ENCODE measurements around the gene PRSS36.
"Not testable (repeated sequence)": the region's sequence is repeated elsewhere in the genome, so short reads cannot be mapped to it uniquely, and the experiment has no call there.

Gene PRSS36

DNA sequence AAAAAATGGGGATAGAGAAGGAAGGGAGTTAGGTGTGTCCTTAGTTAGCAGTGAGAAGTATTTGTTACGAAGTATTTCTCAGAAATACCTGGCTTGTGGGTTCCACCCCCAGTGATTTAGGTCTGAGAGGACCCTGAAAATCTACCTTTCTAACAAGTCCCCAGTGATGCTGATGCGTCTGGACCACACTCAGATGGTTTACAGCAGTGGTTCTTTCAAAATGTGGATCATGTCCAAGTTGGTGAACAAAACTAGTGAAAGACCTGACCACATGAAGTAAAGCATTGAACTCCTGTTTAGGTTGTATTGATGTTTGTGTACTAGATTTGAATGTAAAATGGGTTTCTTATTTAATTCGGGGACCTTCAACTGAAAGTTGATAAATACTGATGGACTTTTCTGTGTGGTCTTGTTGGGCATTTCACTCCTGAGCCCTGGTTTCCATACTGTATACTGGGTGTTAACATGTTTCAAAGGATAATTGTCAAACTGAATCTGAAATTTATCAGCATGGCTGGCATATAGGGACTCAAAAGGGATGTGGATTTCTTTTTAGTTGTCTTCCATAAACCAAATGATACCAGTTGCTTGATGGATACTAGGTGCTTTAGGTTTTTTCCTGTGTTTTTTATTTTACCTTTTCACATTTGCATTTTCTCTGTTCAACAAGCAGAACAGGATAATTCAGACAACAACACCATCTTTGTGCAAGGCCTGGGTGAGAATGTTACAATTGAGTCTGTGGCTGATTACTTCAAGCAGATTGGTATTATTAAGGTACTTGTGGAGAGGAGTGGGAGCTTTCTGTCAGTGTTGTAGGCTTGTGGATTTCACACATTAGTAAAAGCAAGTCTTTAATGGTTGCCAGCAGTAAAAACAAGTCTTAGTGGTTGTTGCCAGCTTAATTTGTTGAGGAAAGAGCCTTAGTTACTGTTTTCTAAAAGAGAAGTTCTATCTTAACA, 38.9 kb upstream of the PRSS36 start:
- Mint-ChIP-seq H3K4me3 (peak overlapping the region; percentile 19), H3K9me3 (no peaks in the 10 kb centered on the region), H3K36me3 (peaks cover 100% of the 10 kb centered on the region), H3K27ac (peak overlapping the region; percentile 100), H3K4me1 (peaks cover 93% of the 10 kb centered on the region)
- ATAC-seq (no peak), DNase-seq (ENCODE audit: low spot score in 2 of 2) (no peak)

DNA sequence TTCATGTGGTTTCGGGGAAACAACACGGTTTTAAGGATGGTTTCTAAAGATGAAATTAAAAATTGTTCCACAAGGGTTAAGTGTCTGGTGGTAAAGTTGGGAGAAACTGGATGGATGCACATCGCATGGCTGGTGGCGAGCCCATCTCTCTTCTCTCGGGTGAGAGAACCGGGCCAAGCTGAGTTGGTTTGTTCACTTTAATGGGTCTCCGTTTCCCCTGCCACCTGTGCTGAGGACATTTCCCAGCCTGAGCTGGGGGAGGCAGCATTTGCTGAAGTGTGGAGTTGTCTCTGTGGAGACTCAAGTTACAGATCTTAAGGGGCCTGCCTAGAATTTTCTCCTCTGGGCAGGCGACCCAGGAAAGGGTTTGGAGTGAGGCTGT, 37.9 kb upstream of the PRSS36 start:
- Mint-ChIP-seq H3K4me3 (no peak overlapping the region), H3K4me1 (peaks cover 93% of the 10 kb centered on the region), H3K9me3 (no peaks in the 10 kb centered on the region), H3K36me3 (peaks cover 100% of the 10 kb centered on the region), H3K27ac (peak overlapping the region; percentile 100)
- DNase-seq (ENCODE audit: low spot score in 2 of 2) (no peak), ATAC-seq (no peak)

DNA sequence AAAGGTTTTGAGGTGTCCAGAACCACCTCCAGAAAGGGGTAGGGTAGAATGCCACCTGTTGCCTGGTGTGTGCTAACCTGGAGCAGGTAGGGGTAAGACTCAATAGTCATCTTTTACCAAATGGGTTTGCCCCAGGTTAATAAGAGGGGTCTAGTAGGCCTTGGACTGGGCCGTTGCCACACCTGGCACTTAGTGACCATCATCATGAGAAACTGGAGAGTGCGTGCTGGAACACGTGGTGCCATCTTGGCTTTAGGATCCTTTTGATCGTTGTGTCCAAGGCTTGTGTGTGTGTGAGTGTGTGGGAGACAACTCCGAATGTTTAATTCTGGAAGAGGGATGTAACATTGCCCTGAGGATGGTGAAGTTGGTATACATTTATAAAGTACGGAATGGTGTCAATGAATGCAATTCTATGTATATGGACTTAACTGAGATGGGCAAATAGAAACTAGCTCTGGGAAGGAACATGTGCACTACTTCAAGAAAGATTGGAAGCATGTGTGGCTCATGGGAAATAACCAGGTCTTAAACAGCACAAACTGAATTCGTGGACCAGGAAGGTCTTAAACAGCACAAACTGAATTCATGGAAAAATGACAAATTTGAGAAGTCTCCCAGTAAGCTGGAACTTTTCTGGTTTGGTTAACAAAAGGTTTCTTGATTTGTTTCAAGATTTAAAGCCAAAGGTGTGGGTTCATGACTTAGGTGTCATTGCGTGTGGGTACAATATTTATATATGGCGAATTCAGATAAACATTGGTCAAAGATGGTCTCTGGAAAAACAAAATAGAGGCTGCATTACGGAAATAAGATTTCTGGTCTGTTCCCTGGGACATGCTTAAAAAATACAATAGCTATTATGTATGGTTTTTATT, 37.3 kb upstream of the PRSS36 start:
- peak overlapping the region; percentile 100 for H3K27ac Mint-ChIP-seq
- DNase-seq (ENCODE audit: low spot score in 2 of 2) (no peak), ATAC-seq (no peak)
- H3K9me3 Mint-ChIP-seq, result no peaks in the 10 kb centered on the region
- H3K36me3 Mint-ChIP-seq, result peaks cover 100% of the 10 kb centered on the region
- H3K4me1 Mint-ChIP-seq, result peaks cover 98% of the 10 kb centered on the region
- no peak overlapping the region for H3K4me3 Mint-ChIP-seq

DNA sequence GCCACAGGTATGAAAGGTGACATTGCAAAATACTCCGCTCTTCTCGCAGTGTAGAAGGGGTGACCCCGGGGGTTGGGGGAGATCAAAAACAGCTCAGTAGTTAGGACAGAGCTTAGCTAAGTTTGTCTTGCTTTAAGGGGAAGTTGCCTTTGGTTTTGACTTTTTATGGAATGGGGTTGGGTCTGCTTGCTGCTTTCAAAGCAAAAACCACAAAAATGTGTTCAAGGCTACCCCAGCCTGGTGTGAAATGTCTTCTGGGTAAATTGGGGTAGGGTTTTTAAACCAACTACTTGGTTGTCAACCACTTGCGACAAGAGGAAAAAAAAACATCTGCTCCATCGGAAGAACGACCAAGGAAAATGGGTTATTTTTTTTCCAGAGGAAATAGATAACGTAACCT, 36.3 kb upstream of the PRSS36 start:
- no peak for ATAC-seq

DNA sequence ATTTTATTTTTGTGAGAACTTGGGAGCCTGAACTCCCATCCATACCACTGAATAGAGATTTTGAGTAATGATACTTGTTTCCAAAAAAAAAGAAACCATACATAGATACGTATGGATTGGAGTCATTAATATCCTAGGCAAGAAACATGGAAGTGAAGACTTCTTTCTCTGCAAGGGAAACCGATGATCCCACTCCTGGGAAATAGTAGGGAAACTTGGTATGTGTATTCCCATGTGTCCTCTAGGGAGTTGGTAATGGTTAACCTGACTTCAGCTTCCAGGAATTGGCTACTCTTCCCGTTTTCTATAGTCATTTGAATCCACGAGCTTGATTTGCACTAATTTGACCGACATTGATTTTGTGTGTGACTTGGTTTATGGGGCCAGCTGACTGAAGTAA, 35.5 kb upstream of the PRSS36 start:
- DNase-seq (ENCODE audit: low spot score in 2 of 2) (no peak), ATAC-seq (no peak)
- H3K4me1 Mint-ChIP-seq, result peaks cover 96% of the 10 kb centered on the region
- peaks cover 100% of the 10 kb centered on the region for H3K36me3 Mint-ChIP-seq
- H3K4me3 Mint-ChIP-seq, result peak overlapping the region; percentile 98
- peak overlapping the region; percentile 100 for H3K27ac Mint-ChIP-seq
- H3K9me3 Mint-ChIP-seq, result no peaks in the 10 kb centered on the region

More for the DNA sequence above, 36.3 kb upstream of the PRSS36 start:
- Mint-ChIP-seq H3K4me1 (peaks cover 97% of the 10 kb centered on the region), H3K27ac (peak overlapping the region; percentile 100), H3K36me3 (peaks cover 100% of the 10 kb centered on the region), H3K9me3 (no peaks in the 10 kb centered on the region), H3K4me3 (peak overlapping the region; percentile 98)
- DNase-seq (ENCODE audit: low spot score in 2 of 2), result no peak

DNA sequence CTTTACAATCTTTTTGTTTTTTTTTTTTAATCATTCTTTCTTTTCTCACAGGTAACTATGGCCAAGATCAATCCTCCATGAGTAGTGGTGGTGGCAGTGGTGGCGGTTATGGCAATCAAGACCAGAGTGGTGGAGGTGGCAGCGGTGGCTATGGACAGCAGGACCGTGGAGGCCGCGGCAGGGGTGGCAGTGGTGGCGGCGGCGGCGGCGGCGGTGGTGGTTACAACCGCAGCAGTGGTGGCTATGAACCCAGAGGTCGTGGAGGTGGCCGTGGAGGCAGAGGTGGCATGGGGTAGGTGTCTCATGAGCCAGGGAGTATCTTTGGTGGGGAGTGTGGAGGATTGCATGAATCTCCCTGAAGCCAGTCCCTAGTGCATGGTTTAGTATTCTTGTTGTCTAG, 35.0 kb upstream of the PRSS36 start:
- Mint-ChIP-seq H3K36me3 (peaks cover 100% of the 10 kb centered on the region), H3K4me1 (peaks cover 94% of the 10 kb centered on the region), H3K27ac (peak overlapping the region; percentile 100), H3K9me3 (no peaks in the 10 kb centered on the region), H3K4me3 (peak overlapping the region; percentile 98)
- DNase-seq (ENCODE audit: low spot score in 2 of 2) (no peak), ATAC-seq (no peak)

DNA sequence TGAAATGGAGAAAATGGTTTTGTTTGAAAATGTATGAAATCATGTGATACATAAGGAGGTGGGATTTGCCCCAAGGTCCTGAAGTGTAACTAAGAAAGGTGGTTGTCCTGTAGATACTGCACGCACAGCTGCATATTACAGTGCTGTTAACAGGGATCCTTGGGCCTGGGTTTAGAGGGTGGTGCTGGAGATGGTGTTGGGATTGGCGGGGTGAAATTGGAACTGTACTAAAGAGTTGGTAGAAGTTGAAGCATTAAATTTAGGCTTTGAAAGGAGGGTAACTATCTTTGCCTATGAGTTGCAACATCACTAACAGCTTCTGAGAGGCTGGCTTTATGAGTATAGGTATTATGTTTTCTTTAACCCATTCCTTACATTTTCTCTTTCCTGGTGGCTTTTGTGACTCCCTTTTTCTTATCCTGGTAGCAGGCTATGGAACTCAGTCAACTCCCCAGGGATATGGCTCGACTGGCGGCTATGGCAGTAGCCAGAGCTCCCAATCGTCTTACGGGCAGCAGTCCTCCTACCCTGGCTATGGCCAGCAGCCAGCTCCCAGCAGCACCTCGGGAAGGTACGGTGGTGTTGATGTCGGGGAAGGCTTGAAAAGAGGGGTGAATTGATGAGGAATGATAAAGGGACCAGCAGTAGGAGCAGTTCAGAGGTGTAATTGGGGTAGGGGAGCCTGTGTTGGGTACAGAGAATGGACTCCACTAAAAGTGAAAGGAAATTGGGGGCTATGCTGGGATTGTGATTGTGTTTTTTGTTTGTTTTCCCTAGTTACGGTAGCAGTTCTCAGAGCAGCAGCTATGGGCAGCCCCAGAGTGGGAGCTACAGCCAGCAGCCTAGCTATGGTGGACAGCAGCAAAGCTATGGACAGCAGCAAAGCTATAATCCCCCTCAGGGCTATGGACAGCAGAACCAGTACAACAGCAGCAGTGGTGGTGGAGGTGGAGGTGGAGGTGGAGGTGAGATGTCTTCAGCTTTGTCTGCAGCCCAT, 33.9 kb upstream of the PRSS36 start:
- DNase-seq (ENCODE audit: low spot score in 2 of 2), result no peak
- peaks cover 97% of the 10 kb centered on the region for H3K36me3 Mint-ChIP-seq
- H3K4me1 Mint-ChIP-seq, result peaks cover 94% of the 10 kb centered on the region
- peak overlapping the region; percentile 98 for H3K4me3 Mint-ChIP-seq
- no peaks in the 10 kb centered on the region for H3K9me3 Mint-ChIP-seq
- no peak for ATAC-seq
- H3K27ac Mint-ChIP-seq, result peak overlapping the region; percentile 100

DNA sequence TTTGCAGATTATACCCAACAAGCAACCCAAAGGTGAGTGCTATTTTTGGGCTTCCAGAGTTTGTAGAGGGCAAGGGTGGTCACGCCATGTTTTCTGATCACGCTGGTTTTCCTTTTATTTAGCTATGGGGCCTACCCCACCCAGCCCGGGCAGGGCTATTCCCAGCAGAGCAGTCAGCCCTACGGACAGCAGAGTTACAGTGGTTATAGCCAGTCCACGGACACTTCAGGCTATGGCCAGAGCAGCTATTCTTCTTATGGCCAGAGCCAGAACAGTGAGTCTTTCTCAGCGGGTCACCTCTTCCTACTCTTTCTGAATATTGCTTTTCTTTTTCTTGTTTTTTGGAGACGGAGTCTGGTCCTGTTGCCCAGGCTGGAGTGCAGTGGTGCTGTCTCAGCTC, 32.5 kb upstream of the PRSS36 start:
- ATAC-seq (no peak), DNase-seq (ENCODE audit: low spot score in 2 of 2) (no peak)
- Mint-ChIP-seq H3K4me3 (peak overlapping the region; percentile 98), H3K9me3 (no peaks in the 10 kb centered on the region), H3K36me3 (peaks cover 85% of the 10 kb centered on the region), H3K27ac (peak overlapping the region; percentile 100), H3K4me1 (peaks cover 93% of the 10 kb centered on the region)

DNA sequence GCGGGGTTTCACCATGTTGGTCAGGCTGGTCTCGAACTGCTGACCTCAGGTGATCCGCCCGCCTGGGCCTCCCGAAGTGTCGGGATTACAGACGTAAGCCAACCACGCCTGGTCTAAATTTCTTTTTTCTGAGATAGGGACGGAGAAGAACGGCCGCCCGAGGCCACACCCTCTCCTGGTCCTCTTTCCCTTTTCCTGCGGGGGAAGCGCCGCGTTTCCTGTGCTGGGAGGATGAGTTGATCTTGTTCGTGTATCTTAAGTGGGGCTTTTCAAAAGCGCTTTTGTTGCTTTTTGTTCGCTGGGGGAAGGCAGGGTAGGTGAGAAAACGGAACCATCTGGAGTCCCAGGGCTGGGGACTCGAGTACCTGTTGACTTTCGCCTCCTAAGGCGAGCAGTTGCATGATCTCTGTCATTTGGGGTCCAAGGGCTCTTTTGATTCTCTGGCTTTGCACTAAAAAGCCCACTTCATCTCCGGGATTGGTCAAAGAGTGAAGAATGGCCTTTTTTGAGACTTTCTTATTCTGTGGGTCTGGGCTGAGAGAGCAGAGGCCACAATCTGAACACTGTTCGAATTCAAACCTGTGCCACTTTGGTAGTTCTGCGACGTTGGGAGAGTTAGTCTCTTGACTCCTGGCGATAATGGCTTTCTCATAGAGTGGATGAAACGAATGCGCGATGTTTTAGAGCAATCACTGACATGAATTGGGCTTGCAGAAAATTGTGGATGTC, 31.4 kb upstream of the PRSS36 start:
- peak overlapping the region; percentile 98 for H3K4me3 Mint-ChIP-seq
- peaks cover 89% of the 10 kb centered on the region for H3K4me1 Mint-ChIP-seq
- peaks cover 80% of the 10 kb centered on the region for H3K36me3 Mint-ChIP-seq
- no peak for ATAC-seq
- peak overlapping the region; percentile 100 for H3K27ac Mint-ChIP-seq
- no peaks in the 10 kb centered on the region for H3K9me3 Mint-ChIP-seq
- peak; percentile 36 to 77 for DNase-seq (ENCODE audit: low spot score in 2 of 2)

DNA sequence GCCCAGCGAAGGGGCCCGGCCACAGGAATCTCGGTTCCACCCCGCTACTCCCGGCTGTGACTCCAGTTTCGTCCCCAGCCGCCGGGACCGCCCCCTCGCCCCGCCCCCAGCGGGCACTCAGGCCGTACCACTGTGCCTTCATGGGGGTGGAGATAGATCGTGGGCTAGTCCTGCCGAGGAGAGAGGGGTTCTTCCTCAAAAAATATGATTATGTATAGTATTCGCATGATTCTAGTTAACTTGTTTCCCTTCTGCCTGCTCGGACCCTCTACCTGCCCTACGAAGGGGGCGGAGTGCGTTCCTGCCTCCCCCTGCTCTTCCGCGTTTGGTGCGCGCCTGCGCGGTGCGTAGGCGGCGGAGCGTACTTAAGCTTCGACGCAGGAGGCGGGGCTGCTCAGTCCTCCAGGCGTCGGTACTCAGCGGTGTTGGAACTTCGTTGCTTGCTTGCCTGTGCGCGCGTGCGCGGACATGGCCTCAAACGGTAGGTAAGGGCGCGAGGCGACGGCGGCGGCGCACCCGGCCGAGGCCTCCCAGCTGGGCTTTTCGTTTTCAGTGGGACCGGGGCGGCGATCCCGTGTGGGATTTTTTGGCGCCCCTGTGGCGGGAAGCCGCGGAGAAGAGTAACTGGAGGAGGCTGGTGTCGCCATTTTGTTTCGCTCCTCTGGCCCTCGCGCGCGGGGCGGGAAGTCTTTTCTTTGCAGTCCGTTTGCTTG, 30.0 kb upstream of the PRSS36 start, which contains the start of gene FUS:
Gene FUS (plus strand): TSS at position 393 of the 713 bp plus-strand sequence. CDS start 76 bp downstream, at position 469.
- H3K27ac Mint-ChIP-seq, result peak within 1 kb of the TSS; percentile 100
- ATAC-seq (peak; percentile 67), DNase-seq (ENCODE audit: low spot score in 2 of 2) (peak; percentile 94 to 97)
- H3K4me3 Mint-ChIP-seq, result peak within 1 kb of the TSS; percentile 98
- H3K4me1 Mint-ChIP-seq, result peaks cover 76% of the 10 kb centered on the region
- H3K9me3 Mint-ChIP-seq, result no peaks in the 10 kb centered on the region
- H3K36me3 Mint-ChIP-seq, result peaks cover 66% of the 10 kb centered on the region

DNA sequence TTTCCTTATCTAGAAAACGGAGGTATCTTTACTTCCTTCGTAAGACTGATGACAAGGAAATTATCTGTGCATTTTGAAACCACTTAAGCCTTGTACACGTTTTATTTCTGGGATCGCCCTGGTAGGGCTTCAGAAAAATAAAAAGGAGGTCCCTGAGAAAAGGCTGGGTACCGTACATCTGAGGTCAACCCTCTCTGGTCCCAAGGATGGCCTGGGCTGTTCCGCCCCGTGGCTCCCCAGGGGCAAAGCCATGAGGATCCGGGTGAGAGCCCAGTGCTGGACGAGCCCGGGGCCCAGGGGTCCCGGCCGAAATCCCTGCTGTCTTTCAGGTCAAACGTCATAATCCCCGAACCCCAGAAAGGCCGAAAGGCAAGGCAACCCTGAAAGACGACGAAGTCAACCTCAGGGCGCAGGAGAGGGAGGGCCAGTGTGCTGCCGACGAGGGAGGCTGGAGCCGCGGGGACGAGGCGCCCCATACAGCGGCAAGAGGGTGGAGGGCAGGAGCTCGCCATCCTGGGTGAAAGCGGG, 29.4 kb upstream of the PRSS36 start:
- peak overlapping the region; percentile 98 for H3K4me3 Mint-ChIP-seq
- ATAC-seq (peak; percentile 1), DNase-seq (ENCODE audit: low spot score in 2 of 2) (no peak)
- H3K4me1 Mint-ChIP-seq, result peaks cover 71% of the 10 kb centered on the region
- peak overlapping the region; percentile 100 for H3K27ac Mint-ChIP-seq
- H3K36me3 Mint-ChIP-seq, result peaks cover 60% of the 10 kb centered on the region
- H3K9me3 Mint-ChIP-seq, result no peaks in the 10 kb centered on the region

DNA sequence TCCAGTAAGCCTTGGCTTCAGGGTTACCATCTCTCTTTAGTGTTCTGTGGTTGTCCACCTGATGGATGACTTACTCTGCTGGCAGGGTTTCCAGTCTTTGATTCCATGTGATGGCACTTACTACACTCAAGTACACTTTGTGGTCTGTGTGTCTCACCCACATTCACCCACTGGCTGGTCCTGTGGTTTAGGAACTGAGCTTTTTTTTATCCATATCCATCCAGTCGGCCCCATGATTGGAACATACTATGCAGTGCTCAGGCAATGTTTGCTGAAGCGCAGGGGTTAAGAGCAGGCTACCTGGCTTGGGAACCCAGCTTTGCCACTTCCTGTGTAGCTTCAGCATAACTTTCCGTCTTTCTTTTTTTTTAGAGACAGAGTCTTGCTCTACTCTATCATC, 27.3 kb upstream of the PRSS36 start:
- H3K27ac Mint-ChIP-seq, result peak overlapping the region; percentile 16
- ATAC-seq, result peak; percentile 2
- DNase-seq (ENCODE audit: low spot score in 2 of 2), result peak in 1 of 2 donors; percentile 29
- no peaks in the 10 kb centered on the region for H3K9me3 Mint-ChIP-seq
- peaks cover 38% of the 10 kb centered on the region for H3K36me3 Mint-ChIP-seq
- H3K4me3 Mint-ChIP-seq, result peak overlapping the region; percentile 20
- H3K4me1 Mint-ChIP-seq, result peaks cover 50% of the 10 kb centered on the region

DNA sequence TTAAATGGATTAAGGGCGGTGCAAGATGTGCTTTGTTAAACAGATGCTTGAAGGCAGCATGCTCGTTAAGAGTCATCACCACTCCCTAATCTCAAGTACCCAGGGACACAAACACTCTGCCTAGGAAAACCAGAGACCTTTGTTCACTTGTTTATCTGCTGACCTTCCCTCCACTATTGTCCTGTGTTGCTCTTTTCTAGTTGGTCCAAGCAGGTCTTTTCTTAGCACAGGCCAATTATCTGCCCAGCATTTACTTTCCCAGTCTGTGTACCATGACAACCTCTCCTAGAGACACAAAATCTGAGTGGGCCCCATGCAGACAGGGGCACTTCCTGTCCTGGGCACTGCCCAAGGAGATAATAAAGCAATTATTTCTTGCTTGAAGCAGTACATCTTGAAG, 20.2 kb upstream of the PRSS36 start:
- not testable (repeated sequence) for H3K36me3 Mint-ChIP-seq; DNase-seq (ENCODE audit: low spot score in 2 of 2); H3K4me1 Mint-ChIP-seq; H3K9me3 Mint-ChIP-seq; ATAC-seq; H3K27ac Mint-ChIP-seq; H3K4me3 Mint-ChIP-seq

Measured in stimulated activated effector memory CD8-positive, alpha-beta T cell treated with anti-CD3 and anti-CD28 coated beads, Interleukin-12 subunit alpha, Interleukin-12 subunit beta, amount 100 ng/mL, for 72 hours (primary cell).